HG02588 (cell line): ENCODE data around the gene CDK1.

Experiments
- ATAC-seq: cut with Tn5 transposase; IDR thresholded peaks from one replicate; pipeline ENCODE4 v1.9.1; 2021; ENCODE audit warnings: mild to moderate bottlenecking, moderate library complexity; ENCODE audit not compliant: unreplicated experiment

Gene CDK1

GRCh38 chr10:60777696-60778213, 523 bp upstream of the CDK1 start:
- ATAC-seq = peak; percentile 7

- ATAC-seq = peak; percentile 19
Measured at GRCh38 chr10:60778971-60779796, 906 bp downstream of the CDK1 start.

DNA sequence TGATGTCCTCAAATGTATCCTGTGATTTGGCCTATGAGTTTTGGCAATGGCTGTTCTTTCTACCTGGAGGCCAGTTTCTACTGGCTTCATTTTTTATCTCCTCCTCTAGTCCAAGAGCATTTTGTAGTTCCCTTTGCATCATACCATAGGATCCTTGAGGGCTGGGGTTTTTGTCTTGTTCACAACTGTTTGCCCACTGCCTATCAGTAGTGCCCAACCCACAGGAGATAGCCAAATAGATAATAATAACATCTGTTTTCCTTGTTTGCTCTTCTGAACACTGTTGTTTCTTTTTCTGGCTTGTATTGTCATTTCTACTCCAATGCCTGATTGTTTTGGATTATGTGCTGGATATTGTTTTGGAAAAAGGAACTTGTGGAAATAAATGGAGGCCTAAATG, 3.4 kb downstream of the CDK1 start:
- no peak for ATAC-seq

- no peak for ATAC-seq
Measured at GRCh38 chr10:60784641-60785040, 6.4 kb downstream of the CDK1 start.

DNA sequence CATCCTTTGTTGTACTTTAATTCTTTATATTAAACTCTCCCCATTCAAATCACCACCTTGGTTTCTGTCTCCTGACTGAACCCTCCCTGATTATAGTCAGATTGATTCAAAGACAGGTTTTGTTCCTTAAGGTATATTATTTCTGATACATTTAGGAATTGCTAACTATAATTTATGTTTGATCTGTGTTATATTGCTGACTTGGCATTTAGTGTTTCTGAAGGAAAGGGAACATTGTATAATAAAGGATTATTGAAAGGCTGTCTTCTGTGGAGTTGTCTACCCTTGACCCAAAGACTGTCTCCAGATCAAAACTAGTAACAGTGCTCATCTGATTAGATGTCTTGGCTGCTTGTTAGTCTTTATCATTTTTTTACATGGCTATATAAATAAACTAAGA, 10.3 kb downstream of the CDK1 start:
- no peak for ATAC-seq

DNA sequence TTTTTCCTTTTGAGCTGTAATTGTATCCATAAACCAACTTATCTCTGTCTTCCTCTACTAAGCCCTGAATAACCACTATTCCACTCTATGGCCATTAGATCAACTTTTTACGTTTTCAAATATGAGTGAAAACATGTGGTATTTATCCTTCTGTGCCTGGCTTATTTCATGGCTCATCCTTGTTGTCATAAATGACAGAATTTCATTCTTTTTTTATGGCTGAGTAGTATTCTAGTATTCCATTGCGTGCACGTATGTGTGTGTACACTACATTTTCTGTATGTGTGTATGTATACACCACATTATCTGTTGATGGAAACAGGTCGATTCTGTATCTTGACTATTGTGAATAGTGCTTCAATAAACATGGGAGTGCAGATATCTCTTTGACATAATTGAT, 11.1 kb downstream of the CDK1 start:
- ATAC-seq = no peak

GRCh38 chr10:60794953-60795352, 16.7 kb downstream of the CDK1 start:
- ATAC-seq = no peak

DNA sequence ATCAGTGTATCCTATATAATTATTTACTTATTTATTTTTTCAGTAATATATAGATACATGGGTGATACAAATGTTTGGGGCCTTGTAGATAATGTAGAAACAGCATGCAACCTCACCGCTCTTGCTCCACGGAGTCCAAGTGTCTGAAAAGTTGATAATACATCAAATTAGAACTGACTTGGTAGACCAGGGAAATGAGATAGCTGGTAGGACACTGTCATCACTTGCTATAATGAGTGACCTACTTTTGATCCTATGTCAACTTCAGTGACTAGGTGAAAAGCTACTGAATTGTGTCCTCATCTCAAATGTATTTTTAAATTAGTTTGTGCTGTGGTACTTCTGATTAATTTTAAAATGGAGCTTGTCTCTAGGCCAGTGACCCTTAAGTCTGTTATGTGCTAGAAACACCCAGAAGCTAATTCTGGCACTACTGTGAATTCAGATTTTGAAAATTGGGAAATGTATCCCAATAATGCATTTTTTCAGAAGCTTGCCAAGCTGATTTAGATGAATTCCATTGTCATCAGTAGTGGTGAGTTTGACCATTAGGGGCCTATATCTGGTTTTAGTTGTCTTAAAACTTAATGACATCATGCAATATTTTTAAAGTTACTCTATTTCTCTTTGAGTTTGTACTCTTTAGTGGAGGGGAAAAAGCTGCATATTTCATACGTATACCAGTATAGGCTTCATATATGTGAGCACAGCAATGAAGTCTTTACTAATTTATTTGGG, 17.4 kb downstream of the CDK1 start:
- no peak for ATAC-seq

- no peak for ATAC-seq
Measured at GRCh38 chr10:60796481-60796880, 18.2 kb downstream of the CDK1 start.

DNA sequence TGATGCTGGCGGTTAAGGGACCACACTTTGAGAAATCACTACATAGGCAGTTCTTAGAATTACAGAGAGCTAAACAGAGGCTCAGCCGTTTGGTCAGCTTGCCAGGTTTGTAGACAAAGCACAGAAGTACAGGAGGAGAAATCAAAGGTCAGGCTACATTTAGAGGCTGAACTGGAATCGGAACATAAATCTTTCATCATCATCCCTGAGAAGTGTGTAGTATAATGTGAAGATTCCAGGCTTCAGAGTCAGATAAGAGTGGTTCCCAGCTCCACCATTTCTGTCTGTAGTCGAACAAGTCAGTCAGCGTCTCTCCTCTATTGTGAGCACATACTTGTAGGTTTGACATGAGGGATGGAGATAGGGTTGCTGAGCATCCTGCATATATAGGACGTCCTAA, 18.9 kb downstream of the CDK1 start:
- no peak for ATAC-seq

GRCh38 chr10:60798031-60798430, 19.8 kb downstream of the CDK1 start:
- no peak for ATAC-seq

DNA sequence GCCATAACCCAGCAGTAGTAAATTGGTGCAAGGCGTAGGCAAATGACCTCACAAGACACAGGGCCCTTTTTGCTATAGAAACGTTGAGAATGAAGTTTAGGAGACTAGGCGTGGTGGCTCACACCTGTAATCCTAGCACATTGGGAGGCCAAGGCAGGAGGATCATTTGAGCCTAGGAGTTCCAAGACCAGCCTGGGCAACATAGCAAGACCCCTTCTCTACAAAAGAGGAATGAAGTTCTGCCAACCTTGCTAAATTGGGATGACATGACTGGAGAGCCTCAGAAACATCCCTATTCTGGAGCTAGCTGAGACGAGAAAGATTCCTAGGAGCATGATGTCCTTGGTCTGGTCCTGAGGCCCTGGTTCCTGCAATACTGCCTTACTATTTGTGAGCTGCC, 20.6 kb downstream of the CDK1 start:
- ATAC-seq = no peak

DNA sequence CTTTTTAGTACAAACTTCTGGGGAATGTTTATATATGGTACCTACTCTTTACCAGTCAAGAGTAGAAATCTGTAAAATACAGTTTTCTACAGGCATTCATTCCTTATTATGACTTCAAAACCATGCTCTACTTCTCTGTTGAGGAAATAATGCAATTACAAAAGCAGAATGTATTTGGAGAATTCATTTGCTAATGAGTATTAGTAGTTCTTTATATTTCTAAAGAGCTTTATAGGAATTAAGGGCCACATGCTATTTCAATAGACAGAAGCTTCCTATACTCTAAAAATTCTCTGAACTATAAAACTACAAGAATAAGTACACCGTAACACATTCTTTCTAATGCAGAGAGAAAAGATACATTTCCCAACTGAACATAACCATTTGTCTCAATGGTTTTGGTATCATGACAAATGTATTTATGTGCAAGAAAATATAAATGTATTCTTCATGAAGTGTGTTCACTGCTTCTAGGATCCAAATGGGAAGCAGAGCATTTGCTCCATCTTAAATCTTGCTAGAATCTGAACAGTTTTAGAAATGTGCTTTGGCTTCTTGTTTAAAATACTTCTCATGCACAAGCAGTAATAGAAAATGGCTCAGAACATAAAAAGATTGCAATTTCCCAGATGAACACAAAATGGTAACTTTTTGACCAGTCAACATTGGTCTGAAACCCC, 21.8 kb downstream of the CDK1 start:
- ATAC-seq = no peak

GRCh38 chr10:60800918-60801317, 22.6 kb downstream of the CDK1 start:
- ATAC-seq = no peak

- no peak for ATAC-seq
Measured at GRCh38 chr10:60801522-60801921, 23.2 kb downstream of the CDK1 start.

GRCh38 chr10:60803433-60803832, 25.2 kb downstream of the CDK1 start:
- no peak for ATAC-seq

- ATAC-seq = no peak
Measured at GRCh38 chr10:60803865-60804264, 25.6 kb downstream of the CDK1 start.

DNA sequence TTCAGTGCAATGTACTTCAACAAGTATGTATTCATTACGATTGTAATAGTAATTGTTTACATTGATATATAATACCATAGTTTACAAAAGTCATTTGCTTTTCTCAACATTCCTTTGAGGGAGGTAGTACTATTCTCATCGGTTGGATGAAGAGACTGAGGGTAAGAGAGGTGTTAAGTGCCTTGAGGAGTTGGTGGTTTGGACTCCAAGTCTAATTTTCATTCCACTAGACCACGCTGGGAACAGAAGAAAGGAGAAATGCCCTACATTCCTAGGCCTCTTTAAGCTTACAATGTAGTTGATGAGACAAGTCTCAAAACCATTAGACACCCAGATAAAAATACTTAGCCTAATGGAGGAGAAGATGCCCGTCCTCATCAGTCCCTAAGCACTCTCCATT, 28.6 kb downstream of the CDK1 start:
- no peak for ATAC-seq

GRCh38 chr10:60807499-60807898, 29.2 kb downstream of the CDK1 start:
- no peak for ATAC-seq

- ATAC-seq = no peak
Measured at GRCh38 chr10:60808036-60808435, 29.8 kb downstream of the CDK1 start.

- ATAC-seq = no peak
Measured at GRCh38 chr10:60809157-60809556, 30.9 kb downstream of the CDK1 start.
